Neural progenitor cell (in vitro differentiated cells): Measurements from ENCODE around the gene IL12A.

Experiments
- EZH2 ChIP-seq: fragments of 200-600 bp; sonication (generic); IDR thresholded peaks from 2 replicates; pipeline ENCODE4 v1.6.1; 2017; ENCODE audit warnings: antibody characterized with exemption, mild to moderate bottlenecking, moderate library complexity
- TF ChIP-seq, protein P1 (sequence below): fragments of 200-600 bp; sonication (generic); IDR thresholded peaks from 2 replicates; pipeline ENCODE4 v1.5.1; 2017; ENCODE audit warnings: antibody characterized with exemption, mild to moderate bottlenecking

DNA sequence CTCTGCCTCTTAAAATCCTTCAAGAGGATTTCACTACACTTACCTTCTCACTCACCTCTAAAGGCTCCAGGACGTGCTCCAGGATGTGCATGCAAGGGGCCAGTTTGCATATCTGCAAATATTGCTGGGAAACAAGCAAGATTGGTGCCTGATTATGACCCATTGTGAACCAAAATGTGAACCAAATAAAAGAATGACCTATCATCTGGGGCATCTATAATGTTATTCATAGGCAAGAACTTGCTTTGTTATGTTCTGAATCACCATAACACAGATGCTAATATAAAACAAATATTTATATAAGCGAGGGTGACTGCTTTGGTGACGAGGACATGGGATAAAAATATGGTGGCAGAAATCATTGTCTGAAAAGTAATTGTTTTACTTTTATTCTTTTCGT is 5.5 kb downstream of the IL12A start:
- TF ChIP-seq, protein P1, sequence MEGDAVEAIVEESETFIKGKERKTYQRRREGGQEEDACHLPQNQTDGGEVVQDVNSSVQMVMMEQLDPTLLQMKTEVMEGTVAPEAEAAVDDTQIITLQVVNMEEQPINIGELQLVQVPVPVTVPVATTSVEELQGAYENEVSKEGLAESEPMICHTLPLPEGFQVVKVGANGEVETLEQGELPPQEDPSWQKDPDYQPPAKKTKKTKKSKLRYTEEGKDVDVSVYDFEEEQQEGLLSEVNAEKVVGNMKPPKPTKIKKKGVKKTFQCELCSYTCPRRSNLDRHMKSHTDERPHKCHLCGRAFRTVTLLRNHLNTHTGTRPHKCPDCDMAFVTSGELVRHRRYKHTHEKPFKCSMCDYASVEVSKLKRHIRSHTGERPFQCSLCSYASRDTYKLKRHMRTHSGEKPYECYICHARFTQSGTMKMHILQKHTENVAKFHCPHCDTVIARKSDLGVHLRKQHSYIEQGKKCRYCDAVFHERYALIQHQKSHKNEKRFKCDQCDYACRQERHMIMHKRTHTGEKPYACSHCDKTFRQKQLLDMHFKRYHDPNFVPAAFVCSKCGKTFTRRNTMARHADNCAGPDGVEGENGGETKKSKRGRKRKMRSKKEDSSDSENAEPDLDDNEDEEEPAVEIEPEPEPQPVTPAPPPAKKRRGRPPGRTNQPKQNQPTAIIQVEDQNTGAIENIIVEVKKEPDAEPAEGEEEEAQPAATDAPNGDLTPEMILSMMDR = no peak
- TF ChIP-seq EZH2 = no peak
